OCI-LY7 (cell line): ENCODE data around the gene MYH2.

ENCODE experiments used
- EZH2phosphoT487 ChIP-seq: fragments of 200-600 bp; sonication (generic); IDR thresholded peaks from 2 replicates; pipeline ENCODE4 v1.6.1; 2018; ENCODE audit warnings: low read depth, borderline replicate concordance, mild to moderate bottlenecking, mixed run types, antibody characterized with exemption, low read length, moderate library complexity, mixed read lengths
- TF ChIP-seq, protein P1 (sequence below): fragments of 200-600 bp; sonication (generic); conservative IDR thresholded peaks from 2 replicates; pipeline ENCODE4 v1.5.1; 2014; ENCODE audit warnings: mild to moderate bottlenecking, antibody characterized with exemption, low read length, moderate library complexity, mixed read lengths

DNA sequence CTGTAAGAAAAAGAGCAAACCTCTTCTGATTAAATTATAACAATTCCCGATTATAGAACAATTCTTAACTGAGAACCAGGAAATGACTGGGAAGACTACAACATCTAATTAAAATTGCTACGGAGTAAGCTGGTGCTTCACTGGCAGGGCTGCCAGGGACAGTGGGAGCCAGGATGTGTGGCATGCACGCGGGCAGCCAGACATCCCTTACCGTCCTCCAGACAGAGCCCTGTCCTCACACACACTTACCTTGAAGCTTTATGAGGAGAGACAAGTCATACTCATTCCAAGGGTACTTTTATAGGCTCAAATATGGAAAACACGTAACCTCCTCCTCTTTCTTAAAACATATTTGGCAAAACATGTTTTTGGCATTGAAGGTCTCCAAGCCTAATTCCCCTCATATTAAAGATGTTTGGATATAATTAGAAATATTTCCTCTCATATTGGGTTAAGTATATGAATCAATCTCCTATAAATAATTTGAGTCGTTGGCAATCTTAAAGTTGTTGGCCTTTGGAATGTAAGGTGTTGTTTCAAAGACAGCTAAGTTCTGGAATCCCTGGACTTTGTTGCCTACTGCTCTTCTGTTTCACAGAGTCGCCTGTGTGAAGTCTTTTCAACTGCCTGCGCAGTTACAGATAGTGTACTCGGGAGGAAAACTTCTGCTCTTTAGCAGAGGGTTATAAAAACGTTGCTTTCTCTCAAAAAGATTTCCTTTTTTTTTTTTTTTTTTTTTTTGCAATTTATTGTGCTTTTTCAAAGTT is 31.0 kb downstream of the MYH2 start, which contains the start of gene MYH1:
- TF ChIP-seq, protein P1, sequence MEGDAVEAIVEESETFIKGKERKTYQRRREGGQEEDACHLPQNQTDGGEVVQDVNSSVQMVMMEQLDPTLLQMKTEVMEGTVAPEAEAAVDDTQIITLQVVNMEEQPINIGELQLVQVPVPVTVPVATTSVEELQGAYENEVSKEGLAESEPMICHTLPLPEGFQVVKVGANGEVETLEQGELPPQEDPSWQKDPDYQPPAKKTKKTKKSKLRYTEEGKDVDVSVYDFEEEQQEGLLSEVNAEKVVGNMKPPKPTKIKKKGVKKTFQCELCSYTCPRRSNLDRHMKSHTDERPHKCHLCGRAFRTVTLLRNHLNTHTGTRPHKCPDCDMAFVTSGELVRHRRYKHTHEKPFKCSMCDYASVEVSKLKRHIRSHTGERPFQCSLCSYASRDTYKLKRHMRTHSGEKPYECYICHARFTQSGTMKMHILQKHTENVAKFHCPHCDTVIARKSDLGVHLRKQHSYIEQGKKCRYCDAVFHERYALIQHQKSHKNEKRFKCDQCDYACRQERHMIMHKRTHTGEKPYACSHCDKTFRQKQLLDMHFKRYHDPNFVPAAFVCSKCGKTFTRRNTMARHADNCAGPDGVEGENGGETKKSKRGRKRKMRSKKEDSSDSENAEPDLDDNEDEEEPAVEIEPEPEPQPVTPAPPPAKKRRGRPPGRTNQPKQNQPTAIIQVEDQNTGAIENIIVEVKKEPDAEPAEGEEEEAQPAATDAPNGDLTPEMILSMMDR: no peak
- TF ChIP-seq EZH2phosphoT487: no peak
